Measurements from ENCODE around the gene MYO5C.

Gene MYO5C

GRCh38 chr15:52144656-52145178 is 150.9 kb downstream of the MYO5C start:
- DNase-seq = no peak

GRCh38 chr15:52143873-52144272 is 151.7 kb downstream of the MYO5C start:
- DNase-seq = no peak

Data from NCI-H187 (cell line).